KOPT-K1 (cell line): ENCODE data around the gene SDK1.

ENCODE experiments used
- H3K27ac ChIP-seq: fragments of 200-600 bp; sonication (generic); 2 replicates; pipeline ENCODE4 v1.5.1; 2016; ENCODE audit warnings: antibody characterized with exemption, mild to moderate bottlenecking, low read depth, low read length; ENCODE audit not compliant: poor library complexity, severe bottlenecking
- H3K36me3 ChIP-seq: fragments of 200-600 bp; sonication (generic); 2 replicates; pipeline ENCODE4 v1.5.1; 2017; ENCODE audit warnings: antibody characterized with exemption, mild to moderate bottlenecking, low read length, moderate library complexity; ENCODE audit not compliant: insufficient read depth
- H3K9me3 ChIP-seq: fragments of 200-600 bp; sonication (generic); 2 replicates; pipeline ENCODE4 v1.5.1; 2017; ENCODE audit warnings: antibody characterized with exemption, low read length, mild to moderate bottlenecking; ENCODE audit not compliant: insufficient read depth, poor library complexity, severe bottlenecking

SDK1 gene

GRCh38 chr7:3787717-3788264, 486.7 kb downstream of the SDK1 start:
- H3K27ac ChIP-seq = no peak overlapping the region
- H3K9me3 ChIP-seq = peaks cover 6% of the 10 kb centered on the region
- no peaks in the 10 kb centered on the region for H3K36me3 ChIP-seq

GRCh38 chr7:3790803-3791202, 489.8 kb downstream of the SDK1 start:
- Histone ChIP-seq H3K36me3 (no peaks in the 10 kb centered on the region), H3K27ac (no peak overlapping the region), H3K9me3 (no peaks in the 10 kb centered on the region)

- no peaks in the 10 kb centered on the region for H3K36me3 ChIP-seq
- no peak overlapping the region for H3K27ac ChIP-seq
- no peaks in the 10 kb centered on the region for H3K9me3 ChIP-seq
These were observed 490.3 kb downstream of the SDK1 start for GRCh38 chr7:3791327-3791726.

GRCh38 chr7:3795141-3795540, 494.1 kb downstream of the SDK1 start:
- no peaks in the 10 kb centered on the region for H3K36me3 ChIP-seq
- no peaks in the 10 kb centered on the region for H3K9me3 ChIP-seq
- H3K27ac ChIP-seq = no peak overlapping the region

- H3K27ac ChIP-seq = no peak overlapping the region
- no peaks in the 10 kb centered on the region for H3K9me3 ChIP-seq
- no peaks in the 10 kb centered on the region for H3K36me3 ChIP-seq
These were observed 494.7 kb downstream of the SDK1 start for GRCh38 chr7:3795781-3796180.

GRCh38 chr7:3805151-3805550, 504.1 kb downstream of the SDK1 start:
- Histone ChIP-seq H3K27ac (no peak overlapping the region), H3K36me3 (no peaks in the 10 kb centered on the region), H3K9me3 (no peaks in the 10 kb centered on the region)

GRCh38 chr7:3806516-3806915, 505.5 kb downstream of the SDK1 start:
- H3K9me3 ChIP-seq = no peaks in the 10 kb centered on the region
- no peak overlapping the region for H3K27ac ChIP-seq
- H3K36me3 ChIP-seq = no peaks in the 10 kb centered on the region

- H3K36me3 ChIP-seq = no peaks in the 10 kb centered on the region
- no peak overlapping the region for H3K27ac ChIP-seq
These were observed 506.8 kb downstream of the SDK1 start for GRCh38 chr7:3807824-3808223.

GRCh38 chr7:3821488-3821887, 520.4 kb downstream of the SDK1 start:
- Histone ChIP-seq H3K27ac (no peak overlapping the region), H3K9me3 (no peaks in the 10 kb centered on the region), H3K36me3 (no peaks in the 10 kb centered on the region)

More at GRCh38 chr7:3807824-3808223, 506.8 kb downstream of the SDK1 start:
- H3K9me3 ChIP-seq = no peaks in the 10 kb centered on the region

- H3K36me3 ChIP-seq = no peaks in the 10 kb centered on the region
- no peak overlapping the region for H3K27ac ChIP-seq
- H3K9me3 ChIP-seq = no peaks in the 10 kb centered on the region
These were observed 524.4 kb downstream of the SDK1 start for GRCh38 chr7:3825491-3825890.

- H3K9me3 ChIP-seq = no peaks in the 10 kb centered on the region
- H3K27ac ChIP-seq = no peak overlapping the region
- no peaks in the 10 kb centered on the region for H3K36me3 ChIP-seq
These were observed 531.1 kb downstream of the SDK1 start for GRCh38 chr7:3832199-3832598.

- Histone ChIP-seq H3K9me3 (no peaks in the 10 kb centered on the region), H3K27ac (no peak overlapping the region), H3K36me3 (no peaks in the 10 kb centered on the region)
These were observed 534.1 kb downstream of the SDK1 start for GRCh38 chr7:3835109-3835508.

GRCh38 chr7:3836855-3837254, 535.8 kb downstream of the SDK1 start:
- Histone ChIP-seq H3K27ac (no peak overlapping the region), H3K9me3 (peaks cover 3% of the 10 kb centered on the region), H3K36me3 (no peaks in the 10 kb centered on the region)

GRCh38 chr7:3844540-3845151, 543.6 kb downstream of the SDK1 start:
- no peaks in the 10 kb centered on the region for H3K36me3 ChIP-seq
- peaks cover 9% of the 10 kb centered on the region for H3K9me3 ChIP-seq
- no peak overlapping the region for H3K27ac ChIP-seq

GRCh38 chr7:3846738-3847137, 545.7 kb downstream of the SDK1 start:
- H3K9me3 ChIP-seq = peaks cover 7% of the 10 kb centered on the region
- no peak overlapping the region for H3K27ac ChIP-seq
- no peaks in the 10 kb centered on the region for H3K36me3 ChIP-seq

- no peaks in the 10 kb centered on the region for H3K36me3 ChIP-seq
- peaks cover under 1% of the 10 kb centered on the region for H3K9me3 ChIP-seq
- H3K27ac ChIP-seq = no peak overlapping the region
These were observed 546.3 kb downstream of the SDK1 start for GRCh38 chr7:3847336-3847735.
